GM23248 (cell line): ENCODE data around the gene TXNDC12.

Source experiments
- EZH2 ChIP-seq: fragments of 200-600 bp; sonication (generic); IDR thresholded peaks from 2 replicates; pipeline ENCODE4 v1.6.1; 2018; ENCODE audit warnings: antibody characterized with exemption, mild to moderate bottlenecking; ENCODE audit not compliant: insufficient read depth, poor library complexity, severe bottlenecking
- EZH2phosphoT487 ChIP-seq: fragments of 200-600 bp; sonication (generic); IDR thresholded peaks from 2 replicates; pipeline ENCODE4 v1.6.1; 2018; ENCODE audit warnings: antibody characterized with exemption, moderate library complexity, mild to moderate bottlenecking, low read depth; ENCODE audit not compliant: insufficient read depth

DNA sequence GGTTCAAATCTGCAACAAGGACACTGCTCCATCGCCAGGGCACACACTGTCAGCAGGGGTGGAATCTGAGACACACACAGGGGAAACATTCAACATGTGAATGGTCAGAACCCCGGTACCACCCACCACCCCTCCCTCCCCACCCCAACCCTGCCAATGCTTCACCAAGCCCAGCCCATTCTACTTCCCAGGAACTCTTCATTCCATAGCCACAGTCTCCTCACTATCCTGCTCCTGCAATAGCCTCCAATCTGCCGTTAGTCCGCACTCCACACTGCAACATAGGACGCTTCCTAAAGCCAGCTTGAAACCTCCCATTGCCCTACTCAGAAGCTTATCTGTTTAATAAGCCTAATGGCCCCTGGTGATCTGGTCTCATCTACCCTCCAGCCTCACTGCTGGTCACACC, 57.0 kb downstream of the TXNDC12 start:
- TF ChIP-seq EZH2: no peak
- no peak for TF ChIP-seq EZH2phosphoT487
